ENCODE results near the gene RIPOR3.

The RIPOR3 gene

GRCh38 chr20:50609438-50609989 lies 81.8 kb downstream of the RIPOR3 start:
- TF ChIP-seq CTCF (IDR thresholded peaks at IDR 0.05; ENCODE audit: low read depth, low read length, missing control alignments), result no peak
- DNase-seq (ENCODE audit: extremely low read depth, low read depth), result no peak
- no peak overlapping the region for H3K4me3 ChIP-seq (replicated peaks; ENCODE audit: low read depth, low read length)

GRCh38 chr20:50608750-50609104 lies 82.6 kb downstream of the RIPOR3 start:
- no peak for DNase-seq (ENCODE audit: extremely low read depth, low read depth)
- no peak overlapping the region for H3K4me3 ChIP-seq (replicated peaks; ENCODE audit: low read depth, low read length)
- no peak for TF ChIP-seq CTCF (IDR thresholded peaks at IDR 0.05; ENCODE audit: low read depth, low read length, missing control alignments)

GRCh38 chr20:50607850-50608749 lies 83.2 kb downstream of the RIPOR3 start:
- no peak overlapping the region for H3K4me3 ChIP-seq (replicated peaks; ENCODE audit: low read depth, low read length)
- DNase-seq (ENCODE audit: extremely low read depth, low read depth), result no peak
- no peak for TF ChIP-seq CTCF (IDR thresholded peaks at IDR 0.05; ENCODE audit: low read depth, low read length, missing control alignments)

GRCh38 chr20:50607436-50607835 lies 83.9 kb downstream of the RIPOR3 start:
- no peak for DNase-seq (ENCODE audit: extremely low read depth, low read depth)
- no peak for TF ChIP-seq CTCF (IDR thresholded peaks at IDR 0.05; ENCODE audit: low read depth, low read length, missing control alignments)
- H3K4me3 ChIP-seq (replicated peaks; ENCODE audit: low read depth, low read length), result no peak overlapping the region

GRCh38 chr20:50605136-50605535 lies 86.2 kb downstream of the RIPOR3 start:
- TF ChIP-seq CTCF (IDR thresholded peaks at IDR 0.05; ENCODE audit: low read depth, low read length, missing control alignments), result no peak
- DNase-seq (ENCODE audit: extremely low read depth, low read depth), result no peak
- H3K4me3 ChIP-seq (replicated peaks; ENCODE audit: low read depth, low read length), result no peak overlapping the region

GRCh38 chr20:50604451-50604850 lies 86.9 kb downstream of the RIPOR3 start:
- no peak for DNase-seq (ENCODE audit: extremely low read depth, low read depth)
- TF ChIP-seq CTCF (IDR thresholded peaks at IDR 0.05; ENCODE audit: low read depth, low read length, missing control alignments), result no peak
- H3K4me3 ChIP-seq (replicated peaks; ENCODE audit: low read depth, low read length), result no peak overlapping the region

Data from HFF-Myc (cell line).